GM12873 (cell line): ENCODE results near the gene HSD11B1L.

Source experiments
- TF ChIP-seq, protein P1 (sequence below): IDR thresholded peaks from 2 replicates; pipeline ENCODE4 v1.5.1; 2012; ENCODE audit warnings: low read depth, mild to moderate bottlenecking, moderate library complexity, low read length, control low read depth; ENCODE audit not compliant: insufficient read depth; ENCODE audit errors: missing control alignments

The HSD11B1L gene

DNA sequence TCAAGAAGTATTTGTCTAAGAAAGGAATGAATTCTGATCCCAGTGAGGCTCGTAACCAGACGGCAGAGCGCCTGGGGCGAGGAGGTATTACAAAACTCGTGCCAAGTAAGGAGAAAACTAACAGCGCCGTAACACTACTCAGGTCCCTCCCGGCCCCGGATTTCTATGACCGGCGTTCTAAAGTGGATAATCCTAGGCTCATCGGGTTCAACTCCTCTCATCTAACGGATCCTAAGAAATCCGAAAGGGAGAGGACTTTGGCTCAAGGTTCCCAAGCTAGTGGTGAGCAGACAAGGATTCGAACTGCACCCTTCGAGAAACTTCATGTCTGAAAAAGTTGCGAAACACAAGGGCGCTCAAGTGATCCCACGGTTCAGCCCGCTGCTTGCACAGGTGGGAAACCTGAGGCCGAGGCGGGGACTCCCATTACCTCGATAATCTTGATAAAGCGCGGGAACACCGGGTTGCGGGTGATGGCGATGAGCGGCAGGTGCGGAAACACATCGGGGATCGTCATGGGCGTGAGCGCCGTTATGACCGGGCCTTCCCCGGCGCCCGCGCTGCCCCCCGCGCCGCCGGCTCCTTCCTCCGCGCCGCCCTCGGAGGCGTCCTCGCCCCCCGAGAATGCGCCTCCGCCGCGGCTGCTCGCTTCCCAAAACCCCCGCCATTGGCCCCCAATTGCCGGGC is 38.6 kb downstream of the HSD11B1L start:
- TF ChIP-seq, protein P1, sequence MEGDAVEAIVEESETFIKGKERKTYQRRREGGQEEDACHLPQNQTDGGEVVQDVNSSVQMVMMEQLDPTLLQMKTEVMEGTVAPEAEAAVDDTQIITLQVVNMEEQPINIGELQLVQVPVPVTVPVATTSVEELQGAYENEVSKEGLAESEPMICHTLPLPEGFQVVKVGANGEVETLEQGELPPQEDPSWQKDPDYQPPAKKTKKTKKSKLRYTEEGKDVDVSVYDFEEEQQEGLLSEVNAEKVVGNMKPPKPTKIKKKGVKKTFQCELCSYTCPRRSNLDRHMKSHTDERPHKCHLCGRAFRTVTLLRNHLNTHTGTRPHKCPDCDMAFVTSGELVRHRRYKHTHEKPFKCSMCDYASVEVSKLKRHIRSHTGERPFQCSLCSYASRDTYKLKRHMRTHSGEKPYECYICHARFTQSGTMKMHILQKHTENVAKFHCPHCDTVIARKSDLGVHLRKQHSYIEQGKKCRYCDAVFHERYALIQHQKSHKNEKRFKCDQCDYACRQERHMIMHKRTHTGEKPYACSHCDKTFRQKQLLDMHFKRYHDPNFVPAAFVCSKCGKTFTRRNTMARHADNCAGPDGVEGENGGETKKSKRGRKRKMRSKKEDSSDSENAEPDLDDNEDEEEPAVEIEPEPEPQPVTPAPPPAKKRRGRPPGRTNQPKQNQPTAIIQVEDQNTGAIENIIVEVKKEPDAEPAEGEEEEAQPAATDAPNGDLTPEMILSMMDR: no peak

DNA sequence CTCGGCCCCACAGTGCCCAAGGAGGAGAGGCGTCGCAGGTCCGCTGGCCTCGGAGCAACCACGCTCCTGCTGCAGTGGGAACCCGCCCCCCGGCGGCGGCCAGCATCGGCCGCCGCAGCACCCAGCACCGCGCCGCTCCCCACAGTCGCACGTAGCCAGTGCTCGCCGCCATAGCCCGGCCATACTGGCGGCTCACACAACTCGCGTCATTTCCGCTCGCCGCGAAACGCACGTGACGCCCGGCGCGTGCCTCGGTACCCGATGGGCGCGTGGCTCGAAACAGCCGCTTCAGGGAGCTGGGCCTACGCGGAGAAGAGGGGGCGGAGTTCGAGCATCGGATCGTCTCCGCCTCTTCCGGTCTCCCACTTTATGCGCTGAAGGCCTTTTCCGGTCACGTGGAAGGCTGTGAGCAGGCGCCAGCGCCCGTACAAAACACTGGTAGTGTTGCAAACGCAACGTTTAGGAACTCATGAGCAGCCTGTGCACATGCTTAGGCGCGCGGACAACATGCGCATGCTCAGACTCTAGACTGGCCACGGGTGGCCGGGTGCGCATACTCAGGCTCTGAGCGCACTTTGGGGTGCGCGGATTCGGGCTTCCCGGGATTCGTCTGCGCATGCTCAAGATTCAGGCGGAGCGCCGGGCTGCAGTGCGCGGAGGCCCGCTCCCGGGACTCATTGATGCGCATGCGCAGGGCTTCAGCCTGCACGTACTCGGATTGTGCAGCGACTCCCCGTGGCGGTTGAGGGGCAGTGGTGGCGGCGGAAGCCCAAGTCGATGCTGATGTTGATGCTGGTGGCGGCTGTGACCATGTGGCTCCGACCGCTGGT is 39.3 kb downstream of the HSD11B1L start, which contains the start of the genes CATSPERD and LONP1:
TSS of gene CATSPERD (plus strand) at position 677 of the 830 bp plus-strand sequence. CDS start at position 778, 101 bp downstream.
TSS of gene LONP1 (minus strand) at position 186 of the 830 bp plus-strand sequence. CDS start at position 172, 14 bp downstream.
- TF ChIP-seq, protein P1: peak; percentile 97

DNA sequence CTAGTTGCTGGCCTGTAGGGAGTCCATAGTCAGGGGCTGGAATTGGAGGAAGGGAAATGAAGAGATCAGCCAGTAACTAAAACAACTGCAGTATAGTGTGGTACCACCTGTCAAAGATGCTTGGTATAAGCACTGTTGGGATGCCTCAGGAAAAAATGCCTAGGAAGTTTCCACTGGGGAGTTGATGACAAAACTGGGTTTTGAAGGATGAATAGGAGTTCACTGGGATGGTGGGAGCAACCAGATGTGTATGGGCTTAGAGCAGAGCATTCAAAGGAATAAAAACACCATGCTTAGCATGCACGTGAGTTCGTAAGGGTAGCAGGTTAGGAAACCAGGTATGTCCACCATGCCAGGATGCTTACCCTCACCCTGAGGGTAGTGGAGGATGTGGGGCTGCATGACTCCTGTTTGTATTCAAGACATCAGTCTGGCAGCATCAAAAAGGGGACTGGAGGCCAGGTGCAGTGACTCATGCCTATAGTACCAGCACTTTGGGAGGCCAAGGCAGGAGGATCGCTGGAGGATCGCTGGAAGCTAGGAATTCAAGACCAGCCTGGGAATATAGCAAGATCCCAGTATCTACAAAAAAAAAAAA is 46.7 kb downstream of the HSD11B1L start:
- TF ChIP-seq, protein P1: no peak
